ENCODE data around the gene ACSM6.

Gene ACSM6

DNA sequence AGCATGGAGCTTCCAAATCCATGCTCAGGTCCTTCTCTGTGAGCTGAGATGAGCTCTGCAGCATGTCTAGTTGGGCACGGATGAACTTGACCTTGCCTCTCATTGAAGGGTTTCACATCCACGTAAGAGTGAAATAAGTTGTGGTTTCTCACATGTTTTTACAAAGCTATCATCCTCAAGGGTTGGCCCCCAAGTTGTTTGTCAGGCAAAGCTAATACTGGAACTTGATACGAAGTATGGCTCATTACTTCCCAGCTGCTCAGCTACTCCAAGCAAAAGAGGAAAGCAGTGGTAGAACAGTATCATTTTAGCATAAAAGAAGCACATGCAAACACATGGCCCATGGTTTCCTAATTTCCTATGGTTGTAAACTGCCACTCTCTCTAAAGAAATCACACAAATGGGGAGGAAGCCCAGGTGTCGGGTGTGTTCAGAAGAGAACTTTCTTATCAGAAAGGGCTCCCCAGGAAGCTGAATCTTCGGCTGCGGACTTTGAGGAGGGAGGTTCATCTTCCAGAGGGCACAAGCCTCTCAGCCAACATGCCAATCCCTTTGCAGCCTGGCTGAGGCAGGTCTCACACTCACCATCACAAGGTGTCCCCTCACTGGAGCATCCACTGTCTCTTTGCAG, 51.5 kb downstream of the ACSM6 start:
- no peak for DNase-seq (ENCODE audit: low read depth)
- TF ChIP-seq, protein P1, sequence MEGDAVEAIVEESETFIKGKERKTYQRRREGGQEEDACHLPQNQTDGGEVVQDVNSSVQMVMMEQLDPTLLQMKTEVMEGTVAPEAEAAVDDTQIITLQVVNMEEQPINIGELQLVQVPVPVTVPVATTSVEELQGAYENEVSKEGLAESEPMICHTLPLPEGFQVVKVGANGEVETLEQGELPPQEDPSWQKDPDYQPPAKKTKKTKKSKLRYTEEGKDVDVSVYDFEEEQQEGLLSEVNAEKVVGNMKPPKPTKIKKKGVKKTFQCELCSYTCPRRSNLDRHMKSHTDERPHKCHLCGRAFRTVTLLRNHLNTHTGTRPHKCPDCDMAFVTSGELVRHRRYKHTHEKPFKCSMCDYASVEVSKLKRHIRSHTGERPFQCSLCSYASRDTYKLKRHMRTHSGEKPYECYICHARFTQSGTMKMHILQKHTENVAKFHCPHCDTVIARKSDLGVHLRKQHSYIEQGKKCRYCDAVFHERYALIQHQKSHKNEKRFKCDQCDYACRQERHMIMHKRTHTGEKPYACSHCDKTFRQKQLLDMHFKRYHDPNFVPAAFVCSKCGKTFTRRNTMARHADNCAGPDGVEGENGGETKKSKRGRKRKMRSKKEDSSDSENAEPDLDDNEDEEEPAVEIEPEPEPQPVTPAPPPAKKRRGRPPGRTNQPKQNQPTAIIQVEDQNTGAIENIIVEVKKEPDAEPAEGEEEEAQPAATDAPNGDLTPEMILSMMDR (conservative IDR thresholded peaks at IDR 0.05; ENCODE audit: control insufficient read depth, insufficient read depth, low read depth, low read length), result no peak
- no peak overlapping the region for H3K4me3 ChIP-seq (ENCODE audit: control insufficient read depth, low read depth, low read length)

DNA sequence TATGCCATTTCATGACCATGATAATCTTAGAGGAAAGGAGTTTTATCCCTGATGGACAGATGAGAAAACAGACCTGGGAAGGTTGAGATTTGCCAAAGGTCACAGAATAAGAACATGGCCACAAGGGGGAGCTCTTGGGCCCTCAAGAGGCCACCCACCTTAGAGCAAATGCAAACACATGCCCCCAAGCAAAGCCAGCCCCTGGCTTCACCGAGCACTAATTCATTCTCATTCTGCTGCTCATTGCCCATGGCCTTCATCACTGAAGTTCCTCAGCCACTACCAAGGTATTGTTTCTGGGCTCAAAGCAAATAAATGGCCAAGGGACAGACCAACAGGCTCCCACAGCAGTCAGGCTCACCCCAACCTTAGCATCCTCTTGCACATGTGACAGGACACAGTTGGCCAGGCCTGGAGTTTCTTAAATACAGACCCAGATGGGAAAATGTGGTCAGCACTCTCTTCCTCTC, 52.6 kb downstream of the ACSM6 start:
- no peak overlapping the region for H3K4me3 ChIP-seq (ENCODE audit: control insufficient read depth, low read depth, low read length)
- TF ChIP-seq, protein P1 (conservative IDR thresholded peaks at IDR 0.05; ENCODE audit: control insufficient read depth, insufficient read depth, low read depth, low read length), result peak; percentile 86
- peak; percentile 83 for DNase-seq (ENCODE audit: low read depth)

GRCh38 chr10:95247200-95247880, 53.3 kb downstream of the ACSM6 start:
- TF ChIP-seq, protein P1 (conservative IDR thresholded peaks at IDR 0.05; ENCODE audit: control insufficient read depth, insufficient read depth, low read depth, low read length), result no peak

DNA sequence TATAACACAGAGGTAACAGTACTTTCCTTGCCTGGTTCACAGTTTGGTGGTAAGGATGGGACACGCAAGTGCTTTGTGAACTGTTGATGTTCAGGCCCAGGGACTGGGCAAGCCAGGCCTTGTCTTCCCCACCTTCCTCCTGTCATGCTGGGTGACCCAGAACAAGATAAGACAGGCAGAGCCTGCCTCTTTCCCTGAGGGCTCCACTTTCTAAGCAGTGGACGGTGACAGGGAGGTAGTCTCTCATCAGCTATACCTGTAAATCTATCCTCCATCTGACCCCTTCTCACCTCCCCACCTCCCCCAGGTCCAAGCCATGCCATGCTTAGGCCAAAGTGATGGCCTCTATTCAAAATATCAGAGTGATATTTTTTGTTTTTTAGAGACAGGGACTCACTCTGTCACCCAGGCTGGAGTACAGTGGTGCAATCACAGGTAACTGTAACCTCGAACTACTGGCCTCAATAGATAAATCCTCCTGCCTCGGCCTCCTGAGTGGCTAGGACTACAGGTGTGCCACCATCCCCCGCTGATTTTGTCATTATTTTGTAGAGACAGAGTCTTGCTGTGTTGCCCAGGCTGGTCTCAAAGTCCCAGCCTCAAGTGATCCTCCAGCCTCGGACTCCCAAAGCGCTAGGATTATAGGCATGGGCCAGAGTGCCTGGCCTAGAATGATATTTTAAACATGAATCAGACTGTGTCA, 54.0 kb downstream of the ACSM6 start:
- no peak overlapping the region for H3K4me3 ChIP-seq (ENCODE audit: control insufficient read depth, low read depth, low read length)
- TF ChIP-seq, protein P1 (conservative IDR thresholded peaks at IDR 0.05; ENCODE audit: control insufficient read depth, insufficient read depth, low read depth, low read length), result no peak
- no peak for DNase-seq (ENCODE audit: low read depth)

More at GRCh38 chr10:95247200-95247880, 53.3 kb downstream of the ACSM6 start:
- DNase-seq (ENCODE audit: low read depth), result peak; percentile 88
- no peak overlapping the region for H3K4me3 ChIP-seq (ENCODE audit: control insufficient read depth, low read depth, low read length)

DNA sequence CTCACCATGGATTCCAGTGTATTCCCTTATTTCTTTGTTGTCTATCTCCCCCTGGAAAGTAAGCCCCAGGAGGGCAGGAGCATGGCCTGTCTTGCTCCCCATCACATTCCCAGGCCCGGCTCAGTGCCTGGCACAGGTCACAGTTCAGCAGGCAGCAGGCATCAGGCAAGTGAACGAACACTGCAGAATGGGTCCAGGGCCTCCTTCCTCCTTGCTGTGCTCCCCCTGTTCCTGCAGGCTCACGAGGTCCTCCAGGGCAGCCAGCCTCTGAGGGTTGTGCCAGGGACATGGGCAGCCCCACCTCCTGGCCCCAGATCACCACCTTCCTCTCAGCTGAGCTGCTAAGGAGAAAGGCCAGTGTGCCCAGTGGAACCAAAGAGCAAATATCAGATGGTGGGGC, 55.0 kb downstream of the ACSM6 start:
- DNase-seq (ENCODE audit: low read depth), result no peak
- H3K4me3 ChIP-seq (ENCODE audit: control insufficient read depth, low read depth, low read length), result no peak overlapping the region
- TF ChIP-seq, protein P1 (conservative IDR thresholded peaks at IDR 0.05; ENCODE audit: control insufficient read depth, insufficient read depth, low read depth, low read length), result no peak

- H3K4me3 ChIP-seq (ENCODE audit: control insufficient read depth, low read depth, low read length), result no peak overlapping the region
- TF ChIP-seq, protein P1 (conservative IDR thresholded peaks at IDR 0.05; ENCODE audit: control insufficient read depth, insufficient read depth, low read depth, low read length), result no peak
- DNase-seq (ENCODE audit: low read depth), result no peak
These were observed 55.4 kb downstream of the ACSM6 start for GRCh38 chr10:95249467-95249866.

Data from fibroblast of mammary gland (primary cell).